C4-2B (cell line): ENCODE results near the gene RNF31.

Source experiments
- H3K27ac ChIP-seq: fragments of 450-650 bp; 2 replicates; pipeline ENCODE4 v1.5.1; 2017
- CTCF ChIP-seq: fragments of 450-650 bp; conservative IDR thresholded peaks from 2 replicates; pipeline ENCODE4 v1.5.1; 2017; ENCODE audit warnings: mild to moderate bottlenecking
- ZFX ChIP-seq: fragments of 450-650 bp; IDR thresholded peaks from 2 replicates; pipeline ENCODE4 v1.6.1; 2017

The RNF31 gene

GRCh38 chr14:24136684-24137528 is 10.4 kb upstream of the RNF31 start:
- no peak for TF ChIP-seq ZFX
- no peak for TF ChIP-seq CTCF
- H3K27ac ChIP-seq, result peak overlapping the region; percentile 81

- TF ChIP-seq ZFX (no peak), CTCF (no peak)
- no peak overlapping the region for H3K27ac ChIP-seq
Observed at GRCh38 chr14:24137529-24138395, 9.5 kb upstream of the RNF31 start.

- H3K27ac ChIP-seq, result no peak overlapping the region
- TF ChIP-seq CTCF (no peak), ZFX (no peak)
Observed at GRCh38 chr14:24138396-24139271, 8.7 kb upstream of the RNF31 start.

- TF ChIP-seq CTCF (no peak; the same call in 1 of the 2 replicates), ZFX (no peak)
- H3K27ac ChIP-seq, result no peak overlapping the region; the same call in 1 of the 2 replicates
Observed at GRCh38 chr14:24139272-24139934, 7.9 kb upstream of the RNF31 start.

- H3K27ac ChIP-seq, result peak within 1 kb of the TSS; percentile 98
- no peak; the same call in 1 of the 2 replicates for TF ChIP-seq CTCF
- TF ChIP-seq ZFX, result peak; percentile 87
Observed at GRCh38 chr14:24141097-24141880, 6.0 kb upstream of the RNF31 start, which contains the start of gene EMC9. EMC9 (minus strand) TSS chr14:24141591; CDS start chr14:24141304, 287 bp downstream.

GRCh38 chr14:24143511-24143910 is 3.8 kb upstream of the RNF31 start:
- TF ChIP-seq ZFX (no peak), CTCF (no peak)
- no peak overlapping the region for H3K27ac ChIP-seq
